ENCODE data around the gene DLG2. TPM values are rescaled to one million over a fixed set of nuclear protein-coding genes. Genes with fewer than 3 reads are reported as not detected.

Gene DLG2
- total RNA-seq, 1 donor from 2014 or later: 1.8 TPM

DNA sequence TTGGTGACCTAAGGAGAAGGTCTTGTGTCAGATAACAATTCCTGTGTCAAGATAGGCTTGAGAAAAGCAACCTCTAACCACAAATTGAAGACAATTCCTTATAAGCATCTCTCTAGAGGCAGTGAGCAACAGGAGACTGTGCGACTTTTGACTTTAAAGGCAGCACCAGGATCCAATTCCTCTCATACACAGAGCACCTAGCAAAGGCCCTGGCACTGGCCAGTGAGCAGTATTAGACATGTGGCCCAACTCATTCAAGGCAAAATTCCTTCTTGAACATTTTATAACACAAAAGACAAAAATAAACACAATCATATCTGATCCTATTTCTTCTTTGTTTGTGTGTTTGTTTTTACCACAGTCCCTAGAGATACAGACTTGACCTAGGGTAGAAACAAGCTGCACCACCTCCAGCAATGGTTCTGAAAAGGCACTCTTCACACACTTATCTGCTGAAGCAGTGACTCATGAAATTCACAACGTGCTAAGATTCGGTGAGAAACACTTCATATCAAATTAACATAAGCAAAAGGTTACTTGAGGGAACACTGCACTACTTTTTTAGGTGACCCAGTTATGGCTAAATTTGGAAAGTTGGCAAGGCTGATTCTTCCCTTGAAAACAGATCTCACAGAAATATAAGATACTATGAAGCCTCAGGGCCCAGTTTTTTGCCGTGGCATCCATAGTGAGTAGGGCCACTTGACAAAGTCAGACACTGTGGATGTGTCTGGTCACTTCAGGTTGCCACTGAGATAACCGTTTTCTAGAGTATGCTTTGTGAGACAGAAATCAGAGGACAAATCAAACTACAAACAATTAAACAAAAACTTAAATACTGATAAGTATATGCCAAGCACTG lies 1018.9 kb downstream of the DLG2 start:
- Histone ChIP-seq H3K4me2 (ENCODE audit: low read length) (no peak overlapping the region), H3K36me3 (ENCODE audit: insufficient read depth, low read length) (no peaks in the 10 kb centered on the region), H4K20me1 (ENCODE audit: insufficient read depth, low read length) (no peaks in the 10 kb centered on the region), H3K9me3 (ENCODE audit: insufficient read depth, low read depth, low read length) (no peaks in the 10 kb centered on the region), H3K4me3 (ENCODE audit: insufficient read depth, low read depth, low read length) (no peak overlapping the region), H3K9ac (ENCODE audit: low read length) (no peak overlapping the region), H3K79me2 (ENCODE audit: insufficient read depth, low read length) (no peaks in the 10 kb centered on the region), H2AFZ (ENCODE audit: low read depth, low read length) (no peak overlapping the region), H3K27ac (ENCODE audit: low read depth, low read length) (no peak overlapping the region), H3K27me3 (ENCODE audit: insufficient read depth, low read length) (no peaks in the 10 kb centered on the region), H3K4me1 (ENCODE audit: insufficient read depth, low read length) (no peaks in the 10 kb centered on the region)
- Mint-ChIP-seq H3K9me3 (ENCODE audit: unreplicated experiment) (peaks cover 3% of the 10 kb centered on the region), H3K36me3 (ENCODE audit: low read depth, unreplicated experiment) (no peaks in the 10 kb centered on the region), H3K27ac (ENCODE audit: unreplicated experiment) (no peak overlapping the region), H3K4me3 (ENCODE audit: unreplicated experiment) (no peak overlapping the region), H3K27me3 (ENCODE audit: low read depth, unreplicated experiment) (no peaks in the 10 kb centered on the region), H3K4me1 (ENCODE audit: low read depth, unreplicated experiment) (peaks cover 11% of the 10 kb centered on the region)
- no peak for DNase-seq (ENCODE audit: low read depth)
- TF ChIP-seq EZH2 (IDR thresholded peaks at IDR 0.05; ENCODE audit: insufficient read depth, low read length): no peak
- TF ChIP-seq, protein P1, sequence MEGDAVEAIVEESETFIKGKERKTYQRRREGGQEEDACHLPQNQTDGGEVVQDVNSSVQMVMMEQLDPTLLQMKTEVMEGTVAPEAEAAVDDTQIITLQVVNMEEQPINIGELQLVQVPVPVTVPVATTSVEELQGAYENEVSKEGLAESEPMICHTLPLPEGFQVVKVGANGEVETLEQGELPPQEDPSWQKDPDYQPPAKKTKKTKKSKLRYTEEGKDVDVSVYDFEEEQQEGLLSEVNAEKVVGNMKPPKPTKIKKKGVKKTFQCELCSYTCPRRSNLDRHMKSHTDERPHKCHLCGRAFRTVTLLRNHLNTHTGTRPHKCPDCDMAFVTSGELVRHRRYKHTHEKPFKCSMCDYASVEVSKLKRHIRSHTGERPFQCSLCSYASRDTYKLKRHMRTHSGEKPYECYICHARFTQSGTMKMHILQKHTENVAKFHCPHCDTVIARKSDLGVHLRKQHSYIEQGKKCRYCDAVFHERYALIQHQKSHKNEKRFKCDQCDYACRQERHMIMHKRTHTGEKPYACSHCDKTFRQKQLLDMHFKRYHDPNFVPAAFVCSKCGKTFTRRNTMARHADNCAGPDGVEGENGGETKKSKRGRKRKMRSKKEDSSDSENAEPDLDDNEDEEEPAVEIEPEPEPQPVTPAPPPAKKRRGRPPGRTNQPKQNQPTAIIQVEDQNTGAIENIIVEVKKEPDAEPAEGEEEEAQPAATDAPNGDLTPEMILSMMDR (IDR thresholded peaks at IDR 0.05; ENCODE audit: insufficient read depth, low read depth, low read length): no peak
- no peak for FAIRE-seq

DNA sequence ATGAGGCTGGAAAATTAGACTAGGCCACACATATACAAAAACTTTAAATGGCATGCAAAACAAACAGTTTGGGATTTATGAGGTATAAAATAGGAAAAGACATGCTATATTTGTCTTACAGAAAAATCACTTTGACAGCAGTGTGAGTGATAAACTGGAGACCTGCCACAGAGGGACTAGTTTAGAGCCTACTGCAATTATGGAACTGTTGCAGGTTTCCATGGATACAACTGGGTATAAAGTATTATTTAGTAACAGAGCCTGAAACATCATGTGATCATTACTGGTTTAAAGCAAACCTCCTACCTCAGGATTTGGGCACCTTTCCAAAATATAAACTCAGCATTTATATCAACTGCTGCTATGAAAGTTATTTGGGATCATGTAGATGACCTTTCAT lies 1032.5 kb downstream of the DLG2 start:
- TF ChIP-seq, protein P1 (IDR thresholded peaks at IDR 0.05; ENCODE audit: insufficient read depth, low read depth, low read length): no peak
- TF ChIP-seq EZH2 (IDR thresholded peaks at IDR 0.05; ENCODE audit: insufficient read depth, low read length): no peak
- Histone ChIP-seq H3K36me3 (ENCODE audit: insufficient read depth, low read length) (no peaks in the 10 kb centered on the region), H3K27me3 (ENCODE audit: insufficient read depth, low read length) (no peaks in the 10 kb centered on the region), H3K4me1 (ENCODE audit: insufficient read depth, low read length) (no peaks in the 10 kb centered on the region), H2AFZ (ENCODE audit: low read depth, low read length) (no peak overlapping the region), H3K9me3 (ENCODE audit: insufficient read depth, low read depth, low read length) (no peaks in the 10 kb centered on the region), H3K9ac (ENCODE audit: low read length) (no peak overlapping the region), H3K27ac (ENCODE audit: low read depth, low read length) (no peak overlapping the region), H3K4me3 (ENCODE audit: insufficient read depth, low read depth, low read length) (no peak overlapping the region), H3K79me2 (ENCODE audit: insufficient read depth, low read length) (no peaks in the 10 kb centered on the region), H4K20me1 (ENCODE audit: insufficient read depth, low read length) (no peaks in the 10 kb centered on the region), H3K4me2 (ENCODE audit: low read length) (no peak overlapping the region)
- Mint-ChIP-seq H3K4me1 (ENCODE audit: low read depth, unreplicated experiment) (peaks cover 8% of the 10 kb centered on the region), H3K36me3 (ENCODE audit: low read depth, unreplicated experiment) (no peaks in the 10 kb centered on the region), H3K27ac (ENCODE audit: unreplicated experiment) (peak overlapping the region; percentile 87), H3K27me3 (ENCODE audit: low read depth, unreplicated experiment) (no peaks in the 10 kb centered on the region), H3K4me3 (ENCODE audit: unreplicated experiment) (no peak overlapping the region), H3K9me3 (ENCODE audit: unreplicated experiment) (peaks cover 4% of the 10 kb centered on the region)
- DNase-seq (ENCODE audit: low read depth) (no peak), FAIRE-seq (no peak)

GRCh38 chr11:84590106-84590505 lies 1037.0 kb downstream of the DLG2 start:
- H3K27me3 ChIP-seq (ENCODE audit: insufficient read depth, low read length): no peaks in the 10 kb centered on the region
- FAIRE-seq (no peak), DNase-seq (ENCODE audit: low read depth) (no peak)
- H3K4me3 Mint-ChIP-seq (ENCODE audit: unreplicated experiment): no peak overlapping the region
- no peak overlapping the region for H3K4me3 ChIP-seq (ENCODE audit: insufficient read depth, low read depth, low read length)
- H3K36me3 ChIP-seq (ENCODE audit: insufficient read depth, low read length): no peaks in the 10 kb centered on the region
- H3K79me2 ChIP-seq (ENCODE audit: insufficient read depth, low read length): no peaks in the 10 kb centered on the region
- peaks cover 4% of the 10 kb centered on the region for H3K9me3 Mint-ChIP-seq (ENCODE audit: unreplicated experiment)
- H2AFZ ChIP-seq (ENCODE audit: low read depth, low read length): no peak overlapping the region
- H3K27ac Mint-ChIP-seq (ENCODE audit: unreplicated experiment): no peak overlapping the region
- TF ChIP-seq, protein P1 (IDR thresholded peaks at IDR 0.05; ENCODE audit: insufficient read depth, low read depth, low read length): no peak
- TF ChIP-seq EZH2 (IDR thresholded peaks at IDR 0.05; ENCODE audit: insufficient read depth, low read length): no peak
- H3K4me1 Mint-ChIP-seq (ENCODE audit: low read depth, unreplicated experiment): peaks cover 8% of the 10 kb centered on the region
- H3K4me2 ChIP-seq (ENCODE audit: low read length): no peak overlapping the region
- H3K4me1 ChIP-seq (ENCODE audit: insufficient read depth, low read length): no peaks in the 10 kb centered on the region
- no peaks in the 10 kb centered on the region for H3K9me3 ChIP-seq (ENCODE audit: insufficient read depth, low read depth, low read length)
- H3K9ac ChIP-seq (ENCODE audit: low read length): no peak overlapping the region
- H3K36me3 Mint-ChIP-seq (ENCODE audit: low read depth, unreplicated experiment): no peaks in the 10 kb centered on the region
- H4K20me1 ChIP-seq (ENCODE audit: insufficient read depth, low read length): no peaks in the 10 kb centered on the region
- H3K27ac ChIP-seq (ENCODE audit: low read depth, low read length): no peak overlapping the region
- no peaks in the 10 kb centered on the region for H3K27me3 Mint-ChIP-seq (ENCODE audit: low read depth, unreplicated experiment)
